Retinal pigment epithelial cell (primary cell): Measurements from ENCODE around the gene PHYH.

Experiments used
- DNase-seq: peaks from one replicate; pipeline ENCODE4 v3.0.0-alpha.2; 2010; ENCODE audit warnings: low read depth
- H3K4me3 ChIP-seq: 2 replicates; pipeline ENCODE4 v1.5.1; 2011; ENCODE audit warnings: mild to moderate bottlenecking, low read length, control low read depth, moderate library complexity
- CTCF ChIP-seq: conservative IDR thresholded peaks from 2 replicates; pipeline ENCODE4 v1.5.1; 2011; ENCODE audit warnings: low read depth, low read length, control low read depth, inconsistent platforms

Gene PHYH

GRCh38 chr10:13234172-13234571 lies 65.7 kb downstream of the PHYH start, which contains the start of gene UCMA:
TSS of gene UCMA (minus strand) at chr10:13234374. CDS start at chr10:13234258, 116 bp downstream.
- no peak for TF ChIP-seq CTCF
- H3K4me3 ChIP-seq = no peak within 1 kb of the TSS
- no peak for DNase-seq

GRCh38 chr10:13233358-13233757 lies 66.5 kb downstream of the PHYH start:
- no peak for DNase-seq
- no peak for TF ChIP-seq CTCF
- no peak overlapping the region for H3K4me3 ChIP-seq

- TF ChIP-seq CTCF = no peak
- no peak for DNase-seq
- no peak overlapping the region for H3K4me3 ChIP-seq
Measured at GRCh38 chr10:13231808-13232207, 68.1 kb downstream of the PHYH start.

- no peak overlapping the region for H3K4me3 ChIP-seq
- DNase-seq = no peak
- TF ChIP-seq CTCF = no peak
Measured at GRCh38 chr10:13231190-13231589, 68.7 kb downstream of the PHYH start.
